HepG2 (cell line): Measurements from ENCODE around the gene C7orf57. TPM values are rescaled to one million over a fixed set of nuclear protein-coding genes. Genes with fewer than 3 reads are reported as not detected.

Source experiments
- ATAC-seq: fragments of 200-7000 bp; cut with Tn5 transposase; 3 replicates; pipeline ENCODE4 v1.9.1; 2020; ENCODE audit warnings: mild to moderate bottlenecking, moderate library complexity
- BruUV-seq: library from RNA; stranded (reverse); fragments of 400-500 nt; replicated peaks from 2 replicates; lab custom pipeline; 2021; lab: Mats Ljungman, UMichigan
- CTCF ChIA-PET: fragments of 300-600 bp; formaldehyde crosslinking; extraction: SDS; loops from one replicate; lab custom pipeline; 2021; ENCODE audit warnings: low total read pairs, inconsistent platforms, low intra/inter-chr PET ratio; lab: Yijun Ruan, JAX
- POLR2A ChIA-PET: fragments of 350-600 bp; sonication (Branson Sonifier 250); formaldehyde crosslinking; loops from one replicate; lab custom pipeline; 2020; ENCODE audit warnings: antibody characterized with exemption, inconsistent platforms; lab: Yijun Ruan, JAX
- DNase-seq: peaks from one replicate; pipeline ENCODE4 v3.0.0-alpha.2; 2015; ENCODE audit warnings: low spot score
- FAIRE-seq: peaks from 3 replicates; lab custom pipeline; 2011; peaks lifted over from hg19 to GRCh38; lab: Jason Lieb, UNC
- H2AFZ ChIP-seq: one replicate; pipeline ENCODE4 v1.6.1; 2011; ENCODE audit warnings: low read length, inconsistent platforms
- H3K27ac ChIP-seq: fragments of 300-600 bp; 3 replicates; pipeline ENCODE4 v1.8.0; 2011; ENCODE audit warnings: mixed run types, mild to moderate bottlenecking, mixed read lengths, low read length, inconsistent platforms; ENCODE audit not compliant: insufficient read depth; ENCODE audit errors: extremely low read length
- H3K27me3 ChIP-seq, 2 experiments: fragments of 200-600 bp in 1 of 2; 2 replicates in 1 of 2; 3 replicates in 1 of 2; pipeline versions ENCODE4 v1.6.0 to v1.8.0; 2011; ENCODE audit warnings: low read length in 2 of 2, mild to moderate bottlenecking in 2 of 2, moderate library complexity in 2 of 2, inconsistent platforms in 1 of 2; ENCODE audit not compliant: insufficient read depth in 2 of 2, control insufficient read depth in 1 of 2
- H3K36me3 ChIP-seq, 2 experiments: fragments of 200-600 bp in 1 of 2; replicated peaks in 1 of 2; 2 replicates in 1 of 2; 3 replicates in 1 of 2; pipeline versions ENCODE4 v1.5.1 to v1.8.0; 2011; ENCODE audit warnings: low read length in 2 of 2, inconsistent platforms in 1 of 2; ENCODE audit not compliant: insufficient read depth in 2 of 2, control insufficient read depth in 1 of 2
- H3K4me1 ChIP-seq: 2 replicates; pipeline ENCODE4 v1.5.1; 2012; ENCODE audit warnings: low read length, inconsistent platforms; ENCODE audit not compliant: insufficient read depth
- H3K4me2 ChIP-seq: 2 replicates; pipeline ENCODE4 v1.6.0; 2011; ENCODE audit warnings: low read depth, low read length, inconsistent platforms
- H3K4me3 ChIP-seq, 3 experiments: fragments of 200-600 bp in 1 of 3; sonication (generic), shearing (Covaris generic) in 1 of 3; replicated peaks in 1 of 3; 2 replicates each; pipeline ENCODE4 v1.5.1; 2011 to 2016; ENCODE audit warnings: low read length in 3 of 3, inconsistent platforms in 2 of 3, low read depth in 2 of 3, mild to moderate bottlenecking in 2 of 3, control low read depth in 1 of 3, mixed read lengths in 1 of 3; ENCODE audit not compliant: insufficient read depth in 1 of 3
- H3K79me2 ChIP-seq: one replicate; pipeline ENCODE4 v1.6.1; 2011; ENCODE audit warnings: low read length, inconsistent platforms; ENCODE audit not compliant: insufficient read depth
- H3K9ac ChIP-seq: 2 replicates; pipeline ENCODE4 v1.6.0; 2011; ENCODE audit warnings: mild to moderate bottlenecking, low read depth, low read length, inconsistent platforms; ENCODE audit not compliant: insufficient read depth
- H3K9me3 ChIP-seq: 2 replicates; pipeline ENCODE4 v1.5.1; 2012; ENCODE audit warnings: mild to moderate bottlenecking, low read length
- H4K20me1 ChIP-seq: 2 replicates; pipeline ENCODE4 v1.6.0; 2011; ENCODE audit warnings: inconsistent platforms, mild to moderate bottlenecking, low read length, moderate library complexity; ENCODE audit not compliant: insufficient read depth
- ATM ChIP-seq: fragments of 450-650 bp; IDR thresholded peaks from 2 replicates; pipeline ENCODE4 v1.7.1; 2017; ENCODE audit warnings: mild to moderate bottlenecking, borderline replicate concordance
- DPF2 ChIP-seq: sonication (generic); formaldehyde crosslinking; IDR thresholded peaks from 2 replicates; pipeline ENCODE4 v1.4.0; 2020; ENCODE audit warnings: mild to moderate bottlenecking, low read depth, missing genetic modification reagents, borderline replicate concordance
- GTF3A ChIP-seq: sonication (generic); formaldehyde crosslinking; conservative IDR thresholded peaks from 2 replicates; pipeline ENCODE4 v1.4.0; 2020; ENCODE audit warnings: mild to moderate bottlenecking, missing genetic modification reagents
- KIAA2018 ChIP-seq: sonication (generic); formaldehyde crosslinking; IDR thresholded peaks from 2 replicates; pipeline ENCODE4 v1.5.0; 2020; ENCODE audit warnings: mild to moderate bottlenecking, missing genetic modification reagents, borderline replicate concordance
- POGZ ChIP-seq: sonication (generic); formaldehyde crosslinking; IDR thresholded peaks from 2 replicates; pipeline ENCODE4 v1.4.0; 2020; ENCODE audit warnings: mild to moderate bottlenecking, missing genetic modification reagents
- POLR2A ChIP-seq, 2 experiments: IDR thresholded peaks; 2 replicates each; pipeline ENCODE4 v1.6.1; 2011; ENCODE audit warnings: low read depth in 2 of 2, low read length in 2 of 2, mild to moderate bottlenecking in 1 of 2, moderate library complexity in 1 of 2; ENCODE audit not compliant: insufficient read depth in 1 of 2
- PRMT3 ChIP-seq: sonication (generic); formaldehyde crosslinking; IDR thresholded peaks from 2 replicates; pipeline ENCODE4 v1.8.1; 2022; ENCODE audit warnings: low read depth, mild to moderate bottlenecking, moderate library complexity, missing genetic modification reagents, borderline replicate concordance
- SAP130 ChIP-seq: IDR thresholded peaks from 2 replicates; pipeline ENCODE4 v1.6.1; 2016; ENCODE audit warnings: low read depth
- SRY ChIP-seq: sonication (generic); formaldehyde crosslinking; IDR thresholded peaks from 2 replicates; pipeline ENCODE4 v1.8.0; 2022; ENCODE audit warnings: mild to moderate bottlenecking, missing genetic modification reagents
- ZKSCAN5 ChIP-seq: sonication (generic); formaldehyde crosslinking; IDR thresholded peaks from 2 replicates; pipeline ENCODE4 v1.5.1; 2020; ENCODE audit warnings: mild to moderate bottlenecking, missing genetic modification reagents
- ZNF557 ChIP-seq: sonication (generic); formaldehyde crosslinking; IDR thresholded peaks from 2 replicates; pipeline ENCODE4 v1.4.0; 2020; ENCODE audit warnings: missing genetic modification reagents
- ZNF713 ChIP-seq: sonication (generic); formaldehyde crosslinking; IDR thresholded peaks from 2 replicates; pipeline ENCODE4 v1.4.0; 2020; ENCODE audit warnings: mild to moderate bottlenecking, missing genetic modification reagents
- ZNF891 ChIP-seq: sonication (generic); formaldehyde crosslinking; IDR thresholded peaks from 2 replicates; pipeline ENCODE4 v1.5.0; 2020; ENCODE audit warnings: mild to moderate bottlenecking, missing genetic modification reagents
- WGBS: methylation state at CpG from one replicate; pipeline ENCODE4 v1.1.6; 2017; ENCODE audit warnings: low lambda C conversion rate; 5-methylcytosine and 5-hydroxymethylcytosine counted together
- in situ Hi-C: cut with HindIII; loops from 2 replicates; pipeline ENCODE4 v1.10.0; 2017; ENCODE audit warnings: low pct_unique_long_range_greater_than_20kb; ENCODE audit not compliant: extremely low pct_ligation_motif_present
- intact Hi-C: fragments of 100-400 bp; cut with micrococcal nuclease; formaldehyde crosslinking; loops from one replicate; pipeline ENCODE4 v1.10.0; 2022; ENCODE audit not compliant: unreplicated experiment
- polyA plus RNA-seq, 8 experiments: library from polyadenylated mRNA; depleted of rRNA in 3 of 8; stranded (reverse) in 7 of 8; unstranded in 1 of 8; fragments of >200 nt; fragmentation: Illumina TruSeq in 4 of 8; extraction: Trizol in 4 of 8; gene quantifications; 2 replicates each; pipeline versions ENCODE4 v1.2.1 to v1.2.3, GENCODE V29; 2011 to 2016; ENCODE audit warnings: low read depth in 4 of 8, missing spikeins in 1 of 8, mixed read lengths in 1 of 8; ENCODE audit not compliant: insufficient read depth in 1 of 8
- total RNA-seq, 5 experiments: library from RNA; depleted of rRNA; stranded (reverse); fragments of >200 nt; fragmentation: Illumina TruSeq; extraction: Trizol; gene quantifications; 2 replicates each; pipeline ENCODE4 v1.2.3, GENCODE V29; 2016; ENCODE audit warnings: low read depth in 1 of 5
- TF ChIP-seq, protein P1 (sequence below): IDR thresholded peaks from 2 replicates; pipeline ENCODE4 v1.6.1; 2012; ENCODE audit warnings: inconsistent platforms

C7orf57 gene
- total and polyA plus RNA-seq, 2 of the 13 experiments (the other 11 are each of a cell fraction or from before 2014, with no cell fraction given) = not detected

GRCh38 chr7:48053736-48054135 is 18.4 kb downstream of the C7orf57 start:
- TF ChIP-seq GTF3A (no peak), POGZ (no peak), ZNF891 (no peak), ATM (no peak), SRY (no peak), ZNF557 (CRISPR knock-in tag) (no peak), DPF2 (CRISPR knock-in tag) (no peak), POLR2A (IDR thresholded peaks at IDR 0.05; ENCODE audit: insufficient read depth in 1 of 2, low read depth in 2 of 2, low read length in 2 of 2) (no peak), ZKSCAN5 (CRISPR knock-in tag) (no peak), PRMT3 (CRISPR knock-in tag) (no peak)
- TF ChIP-seq, protein P1, sequence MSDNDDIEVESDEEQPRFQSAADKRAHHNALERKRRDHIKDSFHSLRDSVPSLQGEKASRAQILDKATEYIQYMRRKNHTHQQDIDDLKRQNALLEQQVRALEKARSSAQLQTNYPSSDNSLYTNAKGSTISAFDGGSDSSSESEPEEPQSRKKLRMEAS = no peak
- H3K4me1 ChIP-seq = no peaks in the 10 kb centered on the region
- H3K79me2 ChIP-seq = no peaks in the 10 kb centered on the region
- WGBS = 36% methylated on average over 2 of the region's 2 CpGs
- DNase-seq (no peak), ATAC-seq (no peak), FAIRE-seq (no peak)
- intact Hi-C loops = no loop called here
- no peak overlapping the region for H2AFZ ChIP-seq
- H3K4me3 ChIP-seq = no peak overlapping the region
- no peaks in the 10 kb centered on the region for H4K20me1 ChIP-seq
- H3K36me3 ChIP-seq = no peaks in the 10 kb centered on the region
- no peak overlapping the region for H3K4me2 ChIP-seq
- H3K9me3 ChIP-seq = no peaks in the 10 kb centered on the region
- no peak overlapping the region for H3K9ac ChIP-seq
- no peak overlapping the region for H3K27ac ChIP-seq
- in situ Hi-C loops = no loop called here
- H3K27me3 ChIP-seq = peaks cover 0 to 1% of the 10 kb centered on the region in 2 experiments; a peak in 2 of 5 replicates
- BruUV-seq = no TSS peak
- POLR2A ChIA-PET = no interaction called here
- CTCF ChIA-PET = no interaction called here

GRCh38 chr7:48058990-48059389 is 23.6 kb downstream of the C7orf57 start:
- H3K4me3 ChIP-seq = no peak overlapping the region
- CTCF ChIA-PET = no interaction called here
- no peaks in the 10 kb centered on the region for H3K36me3 ChIP-seq
- no peaks in the 10 kb centered on the region for H3K4me1 ChIP-seq
- intact Hi-C loops = no loop called here
- no peaks in the 10 kb centered on the region for H4K20me1 ChIP-seq
- DNase-seq (no peak), FAIRE-seq (no peak), ATAC-seq (no peak)
- BruUV-seq = no TSS peak
- no peak overlapping the region for H3K4me2 ChIP-seq
- H2AFZ ChIP-seq = no peak overlapping the region
- no peak overlapping the region for H3K27ac ChIP-seq
- H3K27me3 ChIP-seq = no peaks in the 10 kb centered on the region
- in situ Hi-C loops = no loop called here
- H3K79me2 ChIP-seq = no peaks in the 10 kb centered on the region
- H3K9me3 ChIP-seq = no peaks in the 10 kb centered on the region
- POLR2A ChIA-PET = no interaction called here
- no peak overlapping the region for H3K9ac ChIP-seq
- 9% methylated on average over 2 of the region's 2 CpGs for WGBS
- TF ChIP-seq ZNF713 = no peak
- TF ChIP-seq SAP130 (CRISPR knock-in tag) = no peak
- TF ChIP-seq KIAA2018 (CRISPR knock-in tag) = no peak
